HG02588 (cell line): ENCODE measurements around the gene KRTAP20-2.

Source experiments
- ATAC-seq: cut with Tn5 transposase; IDR thresholded peaks from one replicate; pipeline ENCODE4 v1.9.1; 2021; ENCODE audit warnings: mild to moderate bottlenecking, moderate library complexity; ENCODE audit not compliant: unreplicated experiment

The KRTAP20-2 gene

DNA sequence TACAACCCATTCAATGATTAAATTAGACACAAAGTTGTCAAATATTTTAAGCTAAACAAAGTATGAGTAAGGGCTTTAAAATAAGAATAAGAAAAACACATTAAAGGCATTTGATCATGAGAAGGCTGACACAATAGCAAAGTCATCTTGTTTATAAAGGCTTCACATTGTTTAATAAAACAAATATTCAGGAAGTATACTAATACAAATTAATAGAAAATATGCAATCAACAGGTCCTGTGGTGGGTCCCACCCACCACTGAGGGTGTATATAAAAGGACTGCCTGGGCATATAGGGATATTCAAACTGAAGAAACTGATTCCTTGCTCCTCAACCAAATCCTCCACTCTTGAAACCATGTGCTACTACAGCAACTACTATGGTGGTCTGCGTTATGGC is at the start of gene KRTAP20-2:
Gene KRTAP20-2, plus strand, starts transcription at position 301 of the 400 bp plus-strand sequence. Its CDS starts 58 bp downstream, at position 359.
- ATAC-seq: no peak

DNA sequence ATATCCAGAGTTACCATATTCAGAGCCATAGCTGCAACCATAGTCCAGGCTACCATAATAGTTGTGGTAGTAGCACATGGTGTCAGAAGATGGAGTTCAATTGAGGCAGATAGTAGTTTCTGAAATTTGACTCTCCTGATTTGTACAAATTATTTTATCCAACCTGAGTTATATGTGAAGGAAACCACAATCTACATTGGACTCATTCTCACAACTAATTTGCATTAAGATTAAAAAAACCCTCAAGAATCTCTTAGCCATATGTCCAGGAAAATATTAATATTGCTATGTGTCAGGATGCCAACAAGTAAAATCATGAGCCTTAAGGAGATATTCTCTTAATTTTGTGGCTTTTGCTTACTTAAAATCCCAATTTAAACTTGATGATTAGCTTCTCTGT is 44.7 kb upstream of the KRTAP20-2 start, which contains the start of gene KRTAP22-2:
Gene KRTAP22-2, minus strand, starts transcription at position 101 of the 400 bp plus-strand sequence.
- ATAC-seq: no peak

- ATAC-seq: no peak
Measured at GRCh38 chr21:30592140-30592539, 42.9 kb upstream of the KRTAP20-2 start, which contains the start of gene KRTAP6-3. Gene KRTAP6-3 (plus strand): TSS chr21:30592440. CDS start chr21:30592446, 6 bp downstream.

DNA sequence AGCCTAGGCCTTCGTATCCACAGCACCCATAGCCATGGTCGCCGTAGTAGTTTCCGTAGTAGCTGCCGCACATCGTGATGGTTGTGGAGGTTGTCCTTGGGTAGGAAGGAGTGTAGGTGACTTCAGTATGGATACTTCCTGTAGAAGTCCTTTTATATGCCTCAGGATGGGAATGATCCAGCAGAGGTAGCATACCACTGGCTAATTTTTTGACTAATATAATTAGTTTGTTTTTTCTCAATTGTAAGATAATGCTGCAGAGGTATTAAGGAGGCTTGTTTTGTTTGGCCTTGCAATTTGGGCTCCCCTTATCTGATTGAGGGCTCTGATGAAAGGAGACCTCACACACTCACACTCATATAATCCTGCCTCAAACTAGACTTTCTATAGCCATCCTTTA is 36.2 kb upstream of the KRTAP20-2 start, which contains the start of gene KRTAP6-2:
Gene KRTAP6-2, minus strand, starts transcription at position 101 of the 400 bp plus-strand sequence. Its CDS starts 28 bp downstream, at position 73.
- ATAC-seq: no peak

- ATAC-seq: no peak
Measured at GRCh38 chr21:30600787-30601186, 34.2 kb upstream of the KRTAP20-2 start, which contains the start of gene KRTAP22-1. Gene KRTAP22-1 (plus strand): TSS chr21:30601087.

GRCh38 chr21:30605968-30606367 is 29.0 kb upstream of the KRTAP20-2 start:
- ATAC-seq: no peak

DNA sequence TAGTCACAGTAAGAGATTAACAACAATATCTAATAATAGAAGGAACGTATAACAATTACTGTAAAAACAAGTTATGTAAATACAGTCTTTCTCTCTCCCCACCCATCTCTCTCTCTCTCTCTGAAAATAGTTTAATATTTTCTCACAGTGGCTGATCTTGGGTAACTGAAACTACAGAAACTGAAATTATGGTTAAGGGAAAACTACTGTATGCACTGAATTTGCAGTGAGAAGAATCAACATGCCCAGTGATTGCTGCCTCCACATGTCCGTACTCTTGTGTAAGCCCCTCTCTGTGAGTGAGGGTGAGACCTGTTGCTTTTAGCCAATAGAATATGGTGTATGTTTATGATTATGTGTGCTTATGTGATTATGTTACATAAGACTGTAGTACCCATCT is 22.9 kb upstream of the KRTAP20-2 start:
- no peak for ATAC-seq

DNA sequence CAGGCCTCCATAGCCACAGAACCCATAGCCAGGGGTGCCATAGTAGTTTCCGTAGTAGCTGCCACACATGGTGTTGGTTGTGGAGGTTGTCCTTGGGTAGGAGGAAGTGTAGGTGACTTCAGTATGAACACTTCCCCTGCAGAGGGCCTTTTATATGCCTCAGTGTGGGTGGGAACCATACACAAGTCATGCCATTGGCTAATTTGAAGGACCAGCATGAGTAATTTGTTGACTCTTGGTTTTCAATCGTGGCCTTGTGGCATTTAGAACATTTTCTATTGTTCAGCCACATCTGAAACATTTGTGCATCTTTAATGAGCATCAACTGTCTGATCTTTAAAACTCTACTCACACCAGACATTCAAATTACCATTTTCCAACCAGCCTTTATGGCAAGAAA is 21.2 kb upstream of the KRTAP20-2 start, which contains the start of gene KRTAP6-1:
Gene KRTAP6-1, minus strand, starts transcription at position 95 of the 400 bp plus-strand sequence. Its CDS starts 26 bp downstream, at position 69.
- no peak for ATAC-seq

- no peak for ATAC-seq
Measured at GRCh38 chr21:30615199-30615598, 19.8 kb upstream of the KRTAP20-2 start.

DNA sequence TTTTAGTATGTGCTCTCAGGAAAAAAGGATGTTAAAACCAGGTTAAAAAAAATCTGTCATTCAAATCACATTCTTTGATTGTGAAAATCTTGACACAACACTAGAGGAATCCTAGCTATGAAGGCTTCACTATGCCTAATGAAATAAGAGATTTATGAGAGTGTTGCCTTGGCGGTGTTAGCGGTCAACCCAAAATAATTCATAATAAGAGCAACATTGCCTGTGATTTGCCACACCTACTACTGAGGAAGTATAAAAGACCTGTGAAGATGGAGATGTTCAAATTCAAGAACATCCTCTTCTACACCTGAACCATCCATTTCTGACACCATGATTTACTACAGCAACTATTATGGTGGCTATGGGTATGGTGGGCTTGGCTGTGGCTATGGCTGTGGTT is 18.9 kb upstream of the KRTAP20-2 start, which contains the start of gene KRTAP20-1:
Gene KRTAP20-1, plus strand, starts transcription at position 301 of the 400 bp plus-strand sequence. Its CDS starts 30 bp downstream, at position 331.
- ATAC-seq: no peak

GRCh38 chr21:30620080-30620479 is 14.9 kb upstream of the KRTAP20-2 start:
- ATAC-seq: no peak

DNA sequence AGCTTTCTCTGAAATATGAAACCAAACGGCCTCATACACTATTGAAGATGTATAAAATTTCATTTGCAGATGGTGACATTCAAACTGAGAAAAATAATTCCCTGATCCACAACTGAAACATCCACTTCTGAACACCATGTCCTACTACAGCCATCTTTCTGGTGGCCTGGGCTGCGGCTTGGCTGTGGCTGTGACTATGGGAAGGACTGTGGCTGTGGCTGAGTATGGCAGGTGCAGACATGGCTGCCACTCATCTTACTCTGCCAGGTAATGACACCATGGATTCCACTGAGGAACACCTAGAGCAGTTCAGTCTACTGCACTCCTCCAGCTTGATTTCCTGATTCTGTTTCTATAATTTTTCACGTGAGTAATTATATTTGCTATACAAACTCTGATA is 14.5 kb upstream of the KRTAP20-2 start, which contains the start of gene KRTAP20-4:
Gene KRTAP20-4, plus strand, starts transcription at position 106 of the 400 bp plus-strand sequence.
- ATAC-seq: no peak

DNA sequence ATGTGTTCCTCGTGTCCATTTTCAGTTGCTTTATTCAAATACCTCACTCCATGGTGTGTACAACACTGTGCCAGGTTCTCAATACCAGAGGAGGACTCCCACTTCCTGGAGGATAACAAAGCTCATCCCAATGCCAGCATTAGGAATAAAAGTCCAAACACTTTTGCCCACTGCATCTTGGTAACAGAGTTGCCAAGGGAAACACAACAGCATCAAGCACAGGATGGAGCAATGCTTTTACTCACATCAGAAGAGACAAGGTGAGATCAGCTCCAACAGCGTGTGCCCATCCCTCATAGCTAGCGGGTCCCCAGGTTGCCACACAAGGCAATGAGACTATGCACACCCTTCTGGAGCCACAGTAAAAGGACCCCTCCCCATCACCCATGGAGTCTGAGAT is 11.6 kb upstream of the KRTAP20-2 start:
- ATAC-seq: no peak

- ATAC-seq: no peak
Measured at GRCh38 chr21:30625449-30626165, 9.4 kb upstream of the KRTAP20-2 start.

DNA sequence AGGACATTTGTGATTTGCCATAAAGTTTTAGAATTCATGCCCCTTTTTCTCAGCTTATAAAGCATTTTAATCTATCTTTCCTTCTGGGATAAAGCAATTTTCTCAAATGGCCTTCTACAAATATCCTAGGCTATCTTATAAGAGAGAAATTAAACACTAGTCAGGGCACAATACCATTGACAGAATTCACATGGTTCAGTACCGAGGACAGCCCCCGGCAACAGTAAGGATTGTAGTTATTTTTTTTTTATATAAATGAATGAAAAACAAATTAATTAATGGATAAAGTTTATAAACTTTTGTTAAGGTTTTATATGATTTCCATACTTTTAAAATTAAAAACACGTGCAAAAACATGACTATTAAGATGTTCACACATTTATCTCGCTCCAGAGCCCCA is 6.9 kb upstream of the KRTAP20-2 start:
- ATAC-seq: no peak

DNA sequence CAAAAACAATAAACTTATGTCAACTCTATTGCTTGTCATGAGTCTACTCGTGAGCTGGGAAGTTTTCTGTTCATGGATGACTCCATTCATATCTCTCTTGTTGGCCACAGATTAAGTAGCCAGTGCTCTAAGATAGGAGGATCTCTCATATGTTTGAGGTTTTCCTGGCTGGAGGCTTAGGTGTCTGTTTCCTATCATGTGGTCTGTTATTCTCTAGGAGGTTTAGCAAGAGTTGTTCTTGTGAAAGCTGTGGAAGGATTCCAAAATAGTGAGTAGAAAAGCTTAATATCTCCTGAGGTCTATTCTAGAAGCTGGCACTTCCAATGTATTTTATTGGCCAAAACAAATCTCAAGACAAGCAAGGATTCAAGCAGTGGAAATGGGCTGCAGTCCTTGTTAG is 5.8 kb upstream of the KRTAP20-2 start:
- ATAC-seq: no peak

GRCh38 chr21:30638686-30639085 is 3.7 kb downstream of the KRTAP20-2 start:
- no peak for ATAC-seq

DNA sequence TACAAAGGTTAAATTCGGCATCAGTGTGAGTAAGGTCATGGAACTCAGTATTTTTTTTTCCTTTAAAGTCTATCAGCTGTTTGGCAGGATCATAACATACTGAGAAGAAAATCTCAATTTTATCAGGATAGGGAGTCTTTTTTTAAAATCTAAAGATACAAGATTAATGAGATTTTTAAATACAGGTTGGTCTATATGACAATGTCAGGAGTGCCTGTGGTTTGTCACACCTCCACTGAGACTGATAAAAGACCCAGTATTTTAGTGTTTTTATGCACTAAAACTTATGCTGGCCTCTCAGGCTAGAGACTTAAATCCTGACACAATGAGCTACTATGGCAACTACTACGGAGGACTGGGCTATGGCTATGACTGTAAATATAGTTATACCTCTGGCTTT is 7.6 kb downstream of the KRTAP20-2 start, which contains the start of gene KRTAP20-3:
Gene KRTAP20-3, plus strand, starts transcription at position 301 of the 400 bp plus-strand sequence.
- no peak for ATAC-seq

DNA sequence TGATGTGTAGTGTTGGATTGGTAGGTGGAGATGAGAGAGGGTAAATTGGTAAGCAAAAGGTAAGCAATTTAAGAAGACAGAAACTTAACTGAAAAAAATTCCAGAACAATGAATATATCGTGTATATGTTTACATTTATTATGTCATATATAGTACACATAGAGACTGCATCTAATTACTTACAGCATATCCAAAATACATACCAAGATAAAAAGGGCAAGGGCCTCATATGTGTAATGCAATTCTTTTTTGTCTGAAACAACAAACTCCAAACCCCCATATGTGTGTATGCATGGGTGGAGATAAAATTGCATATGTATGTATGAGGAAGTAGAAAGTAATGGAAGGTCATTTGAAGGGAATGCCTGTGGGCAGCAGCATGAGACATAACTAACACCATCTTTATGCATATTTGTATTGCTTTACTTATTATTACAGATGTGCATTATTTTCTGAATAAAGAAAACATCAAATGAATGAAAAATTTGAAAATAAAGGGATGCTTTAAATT is 12.0 kb downstream of the KRTAP20-2 start:
- no peak for ATAC-seq

GRCh38 chr21:30652891-30653290 is 17.9 kb downstream of the KRTAP20-2 start:
- no peak for ATAC-seq

GRCh38 chr21:30668776-30669175 is 33.8 kb downstream of the KRTAP20-2 start:
- ATAC-seq: no peak
